AG04449 (cell line): Measurements from ENCODE around the gene MAP6.

Experiments used
- CTCF ChIA-PET: fragments of 350-600 bp; formaldehyde crosslinking; extraction: SDS; loops from one replicate; lab custom pipeline; 2021; ENCODE audit warnings: antibody characterized with exemption; lab: Yijun Ruan, JAX
- POLR2A ChIA-PET: fragments of 400-600, 350-600 bp; formaldehyde crosslinking; extraction: SDS; loops from one replicate; lab custom pipeline; 2020; ENCODE audit warnings: antibody characterized with exemption, inconsistent platforms; lab: Yijun Ruan, JAX
- DNase-seq: peaks from one replicate; pipeline ENCODE4 v3.0.0-alpha.2; 2010; ENCODE audit warnings: low read depth, low spot score
- H3K4me3 ChIP-seq: 2 replicates; pipeline ENCODE4 v1.5.1; 2011; ENCODE audit warnings: low read depth, mild to moderate bottlenecking, control low read depth, low read length
- TF ChIP-seq, protein P1 (sequence below): IDR thresholded peaks from one replicate; pipeline ENCODE4 v1.5.1; 2011; ENCODE audit warnings: mild to moderate bottlenecking, moderate library complexity, low read length, control low read depth, inconsistent platforms; ENCODE audit not compliant: insufficient read depth; ENCODE audit errors: missing control alignments

MAP6 gene

DNA sequence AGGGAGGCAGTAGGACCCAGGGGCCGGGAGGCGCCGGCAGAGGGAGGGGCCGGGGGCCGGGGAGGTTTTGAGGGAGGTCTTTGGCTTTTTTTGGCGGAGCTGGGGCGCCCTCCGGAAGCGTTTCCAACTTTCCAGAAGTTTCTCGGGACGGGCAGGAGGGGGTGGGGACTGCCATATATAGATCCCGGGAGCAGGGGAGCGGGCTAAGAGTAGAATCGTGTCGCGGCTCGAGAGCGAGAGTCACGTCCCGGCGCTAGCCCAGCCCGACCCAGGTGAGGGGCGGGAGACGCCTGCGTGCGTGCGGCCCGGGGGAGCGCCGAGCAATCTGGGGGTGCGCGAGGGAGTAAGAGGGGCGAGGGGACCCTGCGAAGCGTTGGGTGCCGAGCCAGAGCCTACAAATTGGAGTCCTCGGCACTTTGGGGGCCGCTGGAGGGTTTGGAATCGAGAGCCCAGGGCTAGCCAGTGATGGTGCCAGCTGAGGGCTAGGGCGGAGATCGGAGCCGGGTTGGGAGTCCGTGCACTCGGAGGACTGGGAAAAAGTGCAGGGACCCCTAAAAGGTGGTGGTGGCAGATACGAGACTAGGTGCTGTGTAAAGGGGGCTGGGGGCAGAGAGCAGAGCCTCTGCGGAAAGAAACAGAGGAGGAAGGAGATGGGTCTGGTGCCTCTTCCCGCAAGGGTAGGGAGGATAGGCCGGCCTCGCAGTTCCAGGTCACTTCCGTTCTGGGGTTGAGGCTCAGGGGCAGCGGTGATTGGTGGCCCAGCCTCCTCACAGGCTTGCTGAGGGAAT, 106.6 kb downstream of the MAP6 start, which contains the start of gene SERPINH1:
Gene SERPINH1, plus strand, starts transcription at position 206 of the 788 bp plus-strand sequence. CDS start 4,097 bp downstream, outside the sequence.
- DNase-seq: no peak

DNA sequence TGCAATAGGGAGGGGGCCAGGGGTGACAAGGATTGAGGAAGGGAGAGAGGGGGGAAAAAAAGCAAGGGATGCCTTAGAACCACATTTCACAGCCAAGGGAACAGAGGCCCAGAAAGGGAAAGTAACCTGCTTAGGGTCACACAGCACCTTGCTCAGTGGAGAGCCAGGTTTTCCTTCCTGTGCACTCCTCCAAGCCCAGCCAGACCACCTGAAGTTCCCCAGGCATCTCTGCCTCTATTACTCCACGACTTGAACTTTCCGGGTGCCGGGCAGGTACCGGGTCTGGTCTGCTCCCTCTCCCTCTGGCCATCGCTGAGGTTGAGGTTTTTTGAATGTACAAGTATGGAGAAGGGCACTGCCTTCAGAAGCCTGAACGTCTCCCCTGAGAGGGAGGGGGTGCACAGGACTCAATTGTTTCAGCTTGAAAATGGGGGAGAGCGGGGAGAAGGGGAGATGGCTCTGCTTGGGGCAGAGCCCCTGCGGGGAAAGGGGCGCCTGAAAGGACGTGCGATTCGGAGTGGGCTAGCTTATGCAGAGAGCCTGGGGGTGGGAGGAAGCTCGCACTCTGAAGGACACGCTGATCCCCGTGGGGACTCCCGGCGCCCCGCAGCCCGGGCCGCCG, 107.3 kb downstream of the MAP6 start:
- H3K4me3 ChIP-seq: peak overlapping the region; percentile 91
- TF ChIP-seq, protein P1, sequence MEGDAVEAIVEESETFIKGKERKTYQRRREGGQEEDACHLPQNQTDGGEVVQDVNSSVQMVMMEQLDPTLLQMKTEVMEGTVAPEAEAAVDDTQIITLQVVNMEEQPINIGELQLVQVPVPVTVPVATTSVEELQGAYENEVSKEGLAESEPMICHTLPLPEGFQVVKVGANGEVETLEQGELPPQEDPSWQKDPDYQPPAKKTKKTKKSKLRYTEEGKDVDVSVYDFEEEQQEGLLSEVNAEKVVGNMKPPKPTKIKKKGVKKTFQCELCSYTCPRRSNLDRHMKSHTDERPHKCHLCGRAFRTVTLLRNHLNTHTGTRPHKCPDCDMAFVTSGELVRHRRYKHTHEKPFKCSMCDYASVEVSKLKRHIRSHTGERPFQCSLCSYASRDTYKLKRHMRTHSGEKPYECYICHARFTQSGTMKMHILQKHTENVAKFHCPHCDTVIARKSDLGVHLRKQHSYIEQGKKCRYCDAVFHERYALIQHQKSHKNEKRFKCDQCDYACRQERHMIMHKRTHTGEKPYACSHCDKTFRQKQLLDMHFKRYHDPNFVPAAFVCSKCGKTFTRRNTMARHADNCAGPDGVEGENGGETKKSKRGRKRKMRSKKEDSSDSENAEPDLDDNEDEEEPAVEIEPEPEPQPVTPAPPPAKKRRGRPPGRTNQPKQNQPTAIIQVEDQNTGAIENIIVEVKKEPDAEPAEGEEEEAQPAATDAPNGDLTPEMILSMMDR: no peak
- POLR2A ChIA-PET: interaction anchor here (1.7 to 7.4 kb wide), 5 partner anchors 8 to 22 kb away, joined by 4 to 168 read pairs (median 19); no protein-coding TSS in a partner anchor
- CTCF ChIA-PET: interaction anchor here (3.1 to 4.3 kb wide), 2 partner anchors 7 to 12 kb away, joined by 18 to 21 read pairs; no protein-coding TSS in a partner anchor
- no peak for DNase-seq

More for the DNA sequence above, 106.6 kb downstream of the MAP6 start, which contains the start of gene SERPINH1:
- H3K4me3 ChIP-seq: peak within 1 kb of the TSS; percentile 91
- CTCF ChIA-PET: interaction anchor here (0.7 to 3.1 kb wide), 3 partner anchors 8 to 117 kb away, joined by 3 to 18 read pairs (median 13); no protein-coding TSS in a partner anchor
- TF ChIP-seq, protein P1: peak; percentile 0
- POLR2A ChIA-PET: interaction anchor here (0.8 to 7.4 kb wide), 7 partner anchors 9 to 22 kb away, joined by 3 to 168 read pairs (median 8); no protein-coding TSS in a partner anchor

DNA sequence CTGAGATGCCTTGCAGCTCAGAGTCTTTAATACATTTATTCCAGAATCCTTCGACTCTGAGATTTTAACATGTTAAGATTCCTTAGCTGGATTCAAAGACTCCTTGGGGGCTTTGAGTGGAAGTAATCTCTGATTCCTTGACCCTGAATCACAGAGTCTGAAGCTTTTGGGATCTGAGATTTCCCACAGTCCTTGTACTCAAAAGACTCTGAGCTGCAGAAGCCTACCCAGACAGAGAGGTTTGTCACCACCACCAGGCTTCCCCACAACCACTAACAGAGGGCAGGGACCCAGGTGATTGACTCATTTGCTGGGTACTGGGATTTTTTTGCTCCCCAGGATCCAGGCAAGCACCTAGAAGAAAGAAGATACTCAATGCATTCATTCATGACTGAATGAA, 108.2 kb downstream of the MAP6 start:
- TF ChIP-seq, protein P1: no peak

DNA sequence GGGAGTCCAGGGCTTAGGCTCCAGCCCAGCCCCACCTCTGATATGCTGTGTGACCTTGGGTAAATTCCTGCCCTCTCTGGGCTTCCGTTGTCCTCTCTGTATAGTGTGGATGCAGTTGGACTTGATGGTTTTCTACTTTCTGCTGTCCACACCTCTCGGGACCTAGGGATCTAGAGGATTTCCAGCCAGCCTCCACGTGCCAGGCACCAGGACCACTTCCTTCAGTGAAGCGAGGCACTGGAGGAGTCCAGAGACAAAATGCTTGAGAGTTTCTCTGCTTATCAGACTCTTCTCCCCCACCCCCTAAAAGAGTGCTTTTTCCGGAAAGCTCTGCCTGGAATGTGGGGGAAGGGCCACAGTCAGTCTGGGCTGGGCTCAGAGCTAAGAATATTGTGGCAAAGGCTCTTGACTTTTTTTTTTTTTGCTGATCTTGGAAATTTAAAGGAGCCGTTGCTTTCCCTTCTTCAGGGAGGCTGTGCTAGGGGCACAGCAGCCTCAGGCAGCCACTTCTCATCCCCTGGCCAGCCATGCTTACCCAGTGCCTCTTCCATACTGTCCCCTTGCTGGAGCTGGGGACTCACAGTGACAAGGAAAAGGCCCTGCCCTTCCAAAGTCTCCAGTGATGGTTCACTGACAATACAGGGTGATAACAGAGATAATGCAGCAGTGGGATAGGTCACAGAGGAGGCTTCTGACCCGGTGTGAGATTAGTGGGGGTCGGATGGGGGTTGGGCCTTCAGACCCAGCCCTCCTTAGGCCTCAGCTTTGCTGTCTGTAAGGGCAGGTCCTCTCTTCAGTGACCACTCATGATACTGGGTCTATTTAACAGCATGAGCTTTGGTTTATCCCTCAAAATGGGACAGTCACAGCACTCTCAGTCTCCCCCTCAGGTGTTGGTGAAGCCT, 109.6 kb downstream of the MAP6 start:
- TF ChIP-seq, protein P1: no peak
- DNase-seq: no peak
- ChIA-PET POLR2A (interaction anchor here (0.7 to 2.5 kb wide), 5 partner anchors 9 to 17 kb away, joined by 3 to 22 read pairs (median 4); no protein-coding TSS in a partner anchor), CTCF (interaction anchor here (1.2 to 4.3 kb wide), 7 partner anchors 10 to 151 kb away, joined by 3 to 21 read pairs (median 7); no protein-coding TSS in a partner anchor)
- H3K4me3 ChIP-seq: peak overlapping the region; percentile 43

More for the DNA sequence above, 108.2 kb downstream of the MAP6 start:
- H3K4me3 ChIP-seq: no peak overlapping the region
- ChIA-PET POLR2A (interaction anchor here (2.5 to 3.0 kb wide), 2 partner anchors 10 to 15 kb away, joined by 11 to 29 read pairs; no protein-coding TSS in a partner anchor), CTCF (interaction anchor here (0.6 to 4.3 kb wide), 5 partner anchors 12 to 37 kb away, joined by 3 to 21 read pairs (median 9); no protein-coding TSS in a partner anchor)
- no peak for DNase-seq

GRCh38 chr11:75557666-75558494, 111.0 kb downstream of the MAP6 start:
- CTCF ChIA-PET: interaction anchor here (1.1 to 4.3 kb wide), 7 partner anchors 9 to 150 kb away, joined by 3 to 21 read pairs (median 4); no protein-coding TSS in a partner anchor
- peak; percentile 69 for DNase-seq
- H3K4me3 ChIP-seq: no peak overlapping the region; the same call in 1 of the 2 replicates
- POLR2A ChIA-PET: interaction anchor here (1.0 to 2.5 kb wide), 4 partner anchors 9 to 18 kb away, joined by 4 to 22 read pairs (median 10); no protein-coding TSS in a partner anchor
- TF ChIP-seq, protein P1: no peak
